Middle frontal gyrus (tissue), 1 donor: ENCODE data around the gene ATXN1.
"Not testable (repeated sequence)": the region's sequence is repeated elsewhere in the genome, so short reads cannot be mapped to it uniquely, and the experiment has no call there.

Experiments used
- DNase-seq: peaks from one replicate; pipeline ENCODE4 v3.0.0-alpha.2; 2015; ENCODE audit warnings: low spot score; ENCODE audit errors: extremely low spot score

ATXN1 gene

GRCh38 chr6:16291739-16292138, 469.5 kb downstream of the ATXN1 start:
- no peak for DNase-seq

GRCh38 chr6:16288163-16288562, 473.1 kb downstream of the ATXN1 start:
- DNase-seq, result no peak

- DNase-seq, result peak; percentile 45
Observed at GRCh38 chr6:16286151-16286522, 475.1 kb downstream of the ATXN1 start.

GRCh38 chr6:16285467-16286150, 475.7 kb downstream of the ATXN1 start:
- DNase-seq, result no peak

- no peak for DNase-seq
Observed at GRCh38 chr6:16284472-16284871, 476.8 kb downstream of the ATXN1 start.

- no peak for DNase-seq
Observed at GRCh38 chr6:16282370-16282769, 478.9 kb downstream of the ATXN1 start.

- DNase-seq, result no peak
Observed at GRCh38 chr6:16279243-16279642, 482.0 kb downstream of the ATXN1 start.

GRCh38 chr6:16278750-16279149, 482.5 kb downstream of the ATXN1 start:
- DNase-seq, result no peak

GRCh38 chr6:16278048-16278724, 483.1 kb downstream of the ATXN1 start:
- DNase-seq, result no peak

- no peak for DNase-seq
Observed at GRCh38 chr6:16277101-16277981, 483.9 kb downstream of the ATXN1 start.

- no peak for DNase-seq
Observed at GRCh38 chr6:16274885-16275589, 486.2 kb downstream of the ATXN1 start.

- DNase-seq, result no peak
Observed at GRCh38 chr6:16274483-16274882, 486.8 kb downstream of the ATXN1 start.

- no peak for DNase-seq
Observed at GRCh38 chr6:16273256-16273655, 488.0 kb downstream of the ATXN1 start.

GRCh38 chr6:16272201-16272600, 489.1 kb downstream of the ATXN1 start:
- no peak for DNase-seq

- DNase-seq, result no peak
Observed at GRCh38 chr6:16271428-16271827, 489.8 kb downstream of the ATXN1 start.

GRCh38 chr6:16270178-16270794, 491.0 kb downstream of the ATXN1 start:
- no peak for DNase-seq

- DNase-seq, result not testable (repeated sequence)
Observed at GRCh38 chr6:16269442-16270070, 491.7 kb downstream of the ATXN1 start.

- DNase-seq, result no peak
Observed at GRCh38 chr6:16267428-16268263, 493.6 kb downstream of the ATXN1 start.
